Renal cortex interstitium (tissue), 3 donors: ENCODE measurements around the gene FCER1G. TPM values are rescaled to one million over a fixed set of nuclear protein-coding genes. Genes with fewer than 3 reads are reported as not detected.

ENCODE experiments used
- polyA plus RNA-seq, 3 donors: library from polyadenylated mRNA; unstranded; fragments of 120-200 nt; gene quantifications; one replicate each; pipeline ENCODE4 v1.2.1, GENCODE V29; 2013; ENCODE audit not compliant: insufficient read length in 3 of 3

Gene FCER1G
- polyA plus RNA-seq, 3 donors = 12.3 to 14.8 (median 13.6) TPM

Other genes starting within 250 kb of the FCER1G start
- gene F11R, start 194.1 kb upstream of the FCER1G start, polyA plus RNA-seq = 10 to 100 TPM; 73.1 to 94.2 (median 82.1) TPM
- 10 to 100 TPM; 49.4 to 76.5 (median 63.5) TPM for gene TSTD1, start 176.3 kb upstream of the FCER1G start, polyA plus RNA-seq
- 10 to 100 TPM; 49.7 to 62.5 (median 59.8) TPM for gene USF1, start 169.3 kb upstream of the FCER1G start, polyA plus RNA-seq
- 1 to 10 TPM; 2.1 to 2.5 (median 2.2) TPM for gene ARHGAP30, start 145.4 kb upstream of the FCER1G start, polyA plus RNA-seq
- gene NECTIN4, start 125.7 kb upstream of the FCER1G start, polyA plus RNA-seq = 1 to 10 TPM; 2.2 to 4.0 (median 3.5) TPM
- gene KLHDC9, start 116.9 kb upstream of the FCER1G start, polyA plus RNA-seq = 10 to 100 TPM; 15.7 to 19.3 (median 17.6) TPM
- 10 to 100 TPM; 70.5 to 94.2 (median 71.9) TPM for gene PFDN2, start 97.3 kb upstream of the FCER1G start, polyA plus RNA-seq
- 10 to 100 TPM; 49.0 to 58.8 (median 51.5) TPM for gene NIT1, start 97.2 kb upstream of the FCER1G start, polyA plus RNA-seq
- gene DEDD, start 82.6 kb upstream of the FCER1G start, polyA plus RNA-seq = 10 to 100 TPM; 47.6 to 57.0 (median 55.1) TPM
- gene UFC1, start 61.3 kb upstream of the FCER1G start, polyA plus RNA-seq = 100 to 1,000 TPM; 135 to 161 (median 156) TPM
- gene USP21, start 55.8 kb upstream of the FCER1G start, polyA plus RNA-seq = 10 to 100 TPM; 48.0 to 49.6 (median 48.2) TPM
- 10 to 100 TPM; 31.0 to 61.5 (median 38.3) TPM for gene PPOX, start 48.9 kb upstream of the FCER1G start, polyA plus RNA-seq
- gene B4GALT3, start 37.8 kb upstream of the FCER1G start, polyA plus RNA-seq = 10 to 100 TPM; 36.6 to 39.5 (median 38.8) TPM
- 1 to 10 TPM in 1 of 3 donors, under 1 TPM in 2; 0.60 to 1.1 (median 0.78) TPM for gene ADAMTS4, start 16.2 kb upstream of the FCER1G start, polyA plus RNA-seq
- gene NDUFS2, start 12.9 kb upstream of the FCER1G start, polyA plus RNA-seq = 100 to 1,000 TPM; 200 to 212 (median 200) TPM
- 1 to 10 TPM in 1 of 3 donors, under 1 TPM in 1, not detected in 1; 0.59 to 4.6 TPM for gene APOA2, start 8.3 kb downstream of the FCER1G start, polyA plus RNA-seq
- 10 to 100 TPM; 13.5 to 15.4 (median 14.6) TPM for gene TOMM40L, start 10.8 kb downstream of the FCER1G start, polyA plus RNA-seq
- gene NR1I3, start 22.9 kb downstream of the FCER1G start, polyA plus RNA-seq = 1 to 10 TPM; 3.1 to 3.7 (median 3.4) TPM
- gene PCP4L1, start 43.5 kb downstream of the FCER1G start, polyA plus RNA-seq = 1 to 10 TPM; 1.0 to 1.7 (median 1.0) TPM
- 1 to 10 TPM; 2.2 to 5.1 (median 3.8) TPM for gene MPZ, start 94.7 kb downstream of the FCER1G start, polyA plus RNA-seq
- gene SDHC, start 99.1 kb downstream of the FCER1G start, polyA plus RNA-seq = 100 to 1,000 TPM; 257 to 303 (median 265) TPM
- gene CFAP126, start 152.6 kb downstream of the FCER1G start, polyA plus RNA-seq = 10 to 100 TPM; 11.2 to 15.2 (median 11.6) TPM